Panc1 (cell line): Measurements from ENCODE around the gene HK1.

Source experiments
- CTCF ChIP-seq: fragments of 450-650 bp; IDR thresholded peaks from 2 replicates; pipeline ENCODE4 v1.5.1; 2017; ENCODE audit warnings: mild to moderate bottlenecking
- POLR2AphosphoS5 ChIP-seq: IDR thresholded peaks from 2 replicates; pipeline ENCODE4 v1.6.1; 2012; ENCODE audit warnings: mild to moderate bottlenecking, low read depth, low read length, moderate library complexity
- SIN3A ChIP-seq: IDR thresholded peaks from 2 replicates; pipeline ENCODE4 v1.6.1; 2012; ENCODE audit warnings: low read depth, mild to moderate bottlenecking, low read length, moderate library complexity, borderline replicate concordance; ENCODE audit not compliant: insufficient read depth
- TCF7L2 ChIP-seq: IDR thresholded peaks from 2 replicates; pipeline ENCODE4 v1.6.1; 2011; ENCODE audit warnings: mild to moderate bottlenecking, low read depth, low read length, inconsistent platforms
- TF ChIP-seq, protein P1 (sequence below), 2 experiments: IDR thresholded peaks; 2 replicates each; pipeline ENCODE4 v1.6.1; 2011 to 2012; ENCODE audit warnings: low read depth in 2 of 2, control low read depth in 1 of 2, low read length in 1 of 2, mild to moderate bottlenecking in 1 of 2, moderate library complexity in 1 of 2; ENCODE audit not compliant: insufficient read depth in 1 of 2

GRCh38 chr10:69388488-69388887 lies 110.2 kb downstream of the HK1 start:
- TF ChIP-seq POLR2AphosphoS5 (no peak), CTCF (no peak), SIN3A (no peak), TCF7L2 (no peak)
- TF ChIP-seq, protein P1, sequence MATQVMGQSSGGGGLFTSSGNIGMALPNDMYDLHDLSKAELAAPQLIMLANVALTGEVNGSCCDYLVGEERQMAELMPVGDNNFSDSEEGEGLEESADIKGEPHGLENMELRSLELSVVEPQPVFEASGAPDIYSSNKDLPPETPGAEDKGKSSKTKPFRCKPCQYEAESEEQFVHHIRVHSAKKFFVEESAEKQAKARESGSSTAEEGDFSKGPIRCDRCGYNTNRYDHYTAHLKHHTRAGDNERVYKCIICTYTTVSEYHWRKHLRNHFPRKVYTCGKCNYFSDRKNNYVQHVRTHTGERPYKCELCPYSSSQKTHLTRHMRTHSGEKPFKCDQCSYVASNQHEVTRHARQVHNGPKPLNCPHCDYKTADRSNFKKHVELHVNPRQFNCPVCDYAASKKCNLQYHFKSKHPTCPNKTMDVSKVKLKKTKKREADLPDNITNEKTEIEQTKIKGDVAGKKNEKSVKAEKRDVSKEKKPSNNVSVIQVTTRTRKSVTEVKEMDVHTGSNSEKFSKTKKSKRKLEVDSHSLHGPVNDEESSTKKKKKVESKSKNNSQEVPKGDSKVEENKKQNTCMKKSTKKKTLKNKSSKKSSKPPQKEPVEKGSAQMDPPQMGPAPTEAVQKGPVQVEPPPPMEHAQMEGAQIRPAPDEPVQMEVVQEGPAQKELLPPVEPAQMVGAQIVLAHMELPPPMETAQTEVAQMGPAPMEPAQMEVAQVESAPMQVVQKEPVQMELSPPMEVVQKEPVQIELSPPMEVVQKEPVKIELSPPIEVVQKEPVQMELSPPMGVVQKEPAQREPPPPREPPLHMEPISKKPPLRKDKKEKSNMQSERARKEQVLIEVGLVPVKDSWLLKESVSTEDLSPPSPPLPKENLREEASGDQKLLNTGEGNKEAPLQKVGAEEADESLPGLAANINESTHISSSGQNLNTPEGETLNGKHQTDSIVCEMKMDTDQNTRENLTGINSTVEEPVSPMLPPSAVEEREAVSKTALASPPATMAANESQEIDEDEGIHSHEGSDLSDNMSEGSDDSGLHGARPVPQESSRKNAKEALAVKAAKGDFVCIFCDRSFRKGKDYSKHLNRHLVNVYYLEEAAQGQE (IDR thresholded peaks at IDR 0.05; ENCODE audit: insufficient read depth in 1 of 2, low read depth in 2 of 2, low read length in 1 of 2), result no peak
